IMR-90 (cell line): ENCODE results near the gene ATXN7L3. TPM values are rescaled to one million over a fixed set of nuclear protein-coding genes. Genes with fewer than 3 reads are reported as not detected.

Experiments
- ATAC-seq: fragments of 200-7000 bp; cut with Tn5 transposase; 2 replicates; pipeline ENCODE4 v1.9.1; 2020; ENCODE audit warnings: low read depth, mild to moderate bottlenecking, moderate library complexity
- BruUV-seq: library from RNA; stranded (reverse); fragments of 400-500 nt; replicated peaks from 2 replicates; lab custom pipeline; 2021; lab: Mats Ljungman, UMichigan
- CTCF ChIA-PET: fragments of 300-600 bp; formaldehyde crosslinking; extraction: SDS; loops from one replicate; lab custom pipeline; 2021; ENCODE audit warnings: antibody characterized with exemption; lab: Yijun Ruan, JAX
- POLR2A ChIA-PET: fragments of 300-600 bp; sonication (Branson Sonifier 250); formaldehyde crosslinking; loops from one replicate; lab custom pipeline; 2022; ENCODE audit warnings: antibody characterized with exemption; ENCODE audit not compliant: unreplicated experiment; lab: Charles Lee
- DNase-seq: peaks from one replicate; pipeline ENCODE4 v3.0.0; 2013
- H2AFZ ChIP-seq: replicated peaks from 2 replicates; pipeline ENCODE3; 2013; ENCODE audit warnings: low read length, mild to moderate bottlenecking; ENCODE audit not compliant: poor library complexity
- H2AK5ac ChIP-seq: 2 replicates; pipeline ENCODE4 v1.6.1; 2013; ENCODE audit warnings: low read depth, low read length, inconsistent platforms
- H2AK9ac ChIP-seq: replicated peaks from 2 replicates; pipeline ENCODE3; 2013; ENCODE audit warnings: mild to moderate bottlenecking, low read depth, low read length, moderate library complexity; ENCODE audit not compliant: poor library complexity
- H2BK120ac ChIP-seq: 2 replicates; pipeline ENCODE4 v1.6.1; 2013; ENCODE audit warnings: low read depth, low read length, inconsistent platforms
- H2BK15ac ChIP-seq: 3 replicates; pipeline ENCODE4 v1.6.1; 2013; ENCODE audit warnings: low read depth, low read length, inconsistent platforms
- H2BK20ac ChIP-seq: 2 replicates; pipeline ENCODE4 v1.6.1; 2013; ENCODE audit warnings: low read depth, mild to moderate bottlenecking, inconsistent platforms, low read length, moderate library complexity
- H2BK5ac ChIP-seq: 2 replicates; pipeline ENCODE4 v1.6.1; 2013; ENCODE audit warnings: mild to moderate bottlenecking, low read depth, low read length, inconsistent platforms; ENCODE audit not compliant: poor library complexity, severe bottlenecking
- H3K14ac ChIP-seq: replicated peaks from 2 replicates; pipeline ENCODE4 v1.6.1; 2013; ENCODE audit warnings: low read depth, low read length, inconsistent platforms
- H3K18ac ChIP-seq: 2 replicates; pipeline ENCODE4 v1.6.1; 2013; ENCODE audit warnings: low read depth, low read length, control low read depth
- H3K23ac ChIP-seq: 2 replicates; pipeline ENCODE4 v1.6.1; 2013; ENCODE audit warnings: low read depth, low read length, inconsistent platforms
- H3K27ac ChIP-seq: 2 replicates; pipeline ENCODE4 v1.5.1; 2013; ENCODE audit warnings: mild to moderate bottlenecking, control low read depth, low read length; ENCODE audit not compliant: insufficient read depth
- H3K27me3 ChIP-seq: 2 replicates; pipeline ENCODE4 v1.6.1; 2013; ENCODE audit warnings: low read length; ENCODE audit not compliant: control insufficient read depth, insufficient read depth
- H3K36me3 ChIP-seq: 2 replicates; pipeline ENCODE4 v1.6.1; 2013; ENCODE audit warnings: low read length, mixed read lengths; ENCODE audit not compliant: control insufficient read depth, insufficient read depth
- H3K4ac ChIP-seq: 2 replicates; pipeline ENCODE4 v1.6.1; 2013; ENCODE audit warnings: low read depth, low read length, inconsistent platforms
- H3K4me1 ChIP-seq: 2 replicates; pipeline ENCODE4 v1.6.1; 2013; ENCODE audit warnings: low read length, mixed read lengths; ENCODE audit not compliant: control insufficient read depth, insufficient read depth
- H3K4me2 ChIP-seq: 2 replicates; pipeline ENCODE4 v1.6.1; 2013; ENCODE audit warnings: low read depth, mild to moderate bottlenecking, control low read depth, low read length, moderate library complexity
- H3K4me3 ChIP-seq: 2 replicates; pipeline ENCODE4 v1.5.1; 2013; ENCODE audit warnings: low read depth, mild to moderate bottlenecking, control low read depth, low read length, moderate library complexity; ENCODE audit not compliant: insufficient read depth
- H3K56ac ChIP-seq: 2 replicates; pipeline ENCODE4 v1.6.1; 2013; ENCODE audit warnings: low read length, inconsistent platforms; ENCODE audit not compliant: insufficient read depth; ENCODE audit errors: extremely low read depth
- H3K79me1 ChIP-seq, 2 experiments: 2 replicates each; pipeline ENCODE4 v1.6.1; 2013; ENCODE audit warnings: low read length in 2 of 2, inconsistent platforms in 1 of 2, low read depth in 1 of 2
- H3K9ac ChIP-seq: 2 replicates; pipeline ENCODE4 v1.6.1; 2013; ENCODE audit warnings: low read depth, low read length, control low read depth
- H3K9me1 ChIP-seq: 2 replicates; pipeline ENCODE4 v1.6.1; 2013; ENCODE audit warnings: low read length, inconsistent platforms; ENCODE audit not compliant: insufficient read depth
- H3K9me3 ChIP-seq: 2 replicates; pipeline ENCODE4 v1.6.1; 2013; ENCODE audit warnings: low read length; ENCODE audit not compliant: control insufficient read depth, insufficient read depth
- H4K20me1 ChIP-seq: 2 replicates; pipeline ENCODE4 v1.6.1; 2013; ENCODE audit warnings: low read length, inconsistent platforms; ENCODE audit not compliant: insufficient read depth
- H4K5ac ChIP-seq: 2 replicates; pipeline ENCODE4 v1.6.1; 2013; ENCODE audit warnings: mild to moderate bottlenecking, low read depth, low read length, control low read depth
- H4K8ac ChIP-seq, 2 experiments: 2 replicates each; pipeline ENCODE4 v1.6.1; 2013; ENCODE audit warnings: low read depth in 2 of 2, low read length in 2 of 2, control low read depth in 1 of 2, inconsistent platforms in 1 of 2
- H4K91ac ChIP-seq: 2 replicates; pipeline ENCODE4 v1.6.1; 2013; ENCODE audit warnings: low read depth, low read length, inconsistent platforms; ENCODE audit not compliant: insufficient read depth
- BHLHE40 ChIP-seq: fragments of 150-350 bp; IDR thresholded peaks from 2 replicates; pipeline ENCODE4 v1.6.1; 2016; ENCODE audit warnings: mild to moderate bottlenecking, low read depth, low read length
- CEBPB ChIP-seq: IDR thresholded peaks from 2 replicates; pipeline ENCODE4 v1.6.1; 2012; ENCODE audit warnings: low read depth, low read length, improper control_type of control experiment
- CHD1 ChIP-seq: IDR thresholded peaks from 2 replicates; pipeline ENCODE4 v1.6.1; 2012; ENCODE audit warnings: low read depth, low read length, improper control_type of control experiment
- FOS ChIP-seq: fragments of 150-350 bp; IDR thresholded peaks from 2 replicates; pipeline ENCODE4 v1.6.1; 2016; ENCODE audit warnings: low read depth, low read length
- MAFK ChIP-seq: IDR thresholded peaks from 2 replicates; pipeline ENCODE4 v1.6.1; 2012; ENCODE audit warnings: low read depth, low read length, improper control_type of control experiment
- MAZ ChIP-seq: IDR thresholded peaks from 2 replicates; pipeline ENCODE4 v1.6.1; 2012; ENCODE audit warnings: low read depth, mild to moderate bottlenecking, low read length, improper control_type of control experiment, moderate library complexity, borderline replicate concordance
- MXI1 ChIP-seq: IDR thresholded peaks from 2 replicates; pipeline ENCODE4 v1.6.1; 2012; ENCODE audit warnings: low read depth, mild to moderate bottlenecking, low read length, moderate library complexity, borderline replicate concordance
- NFE2L2 ChIP-seq: fragments of 150-350 bp; IDR thresholded peaks from 2 replicates; pipeline ENCODE4 v1.6.1; 2016; ENCODE audit warnings: low read depth, mild to moderate bottlenecking, low read length
- POLR2A ChIP-seq: IDR thresholded peaks from 2 replicates; pipeline ENCODE4 v1.6.1; 2012; ENCODE audit warnings: mild to moderate bottlenecking, low read depth, low read length
- RAD21 ChIP-seq: IDR thresholded peaks from 2 replicates; pipeline ENCODE4 v1.6.1; 2012; ENCODE audit warnings: low read length, improper control_type of control experiment
- RCOR1 ChIP-seq: IDR thresholded peaks from 2 replicates; pipeline ENCODE4 v1.6.1; 2012; ENCODE audit warnings: mild to moderate bottlenecking, low read length, improper control_type of control experiment; ENCODE audit not compliant: insufficient replicate concordance
- RFX5 ChIP-seq: IDR thresholded peaks from 2 replicates; pipeline ENCODE4 v1.8.0; 2012; ENCODE audit warnings: low read depth, mild to moderate bottlenecking, low read length, moderate library complexity
- SMC3 ChIP-seq: fragments of 150-350 bp; IDR thresholded peaks from 2 replicates; pipeline ENCODE4 v1.6.1; 2016; ENCODE audit warnings: low read depth, mild to moderate bottlenecking, antibody characterized with exemption, low read length, moderate library complexity
- WGBS, 2 experiments: methylation state at CpG; one replicate each; pipeline versions ENCODE4 v1.1.5 to v1.1.7; 2013; ENCODE audit warnings: missing lambda C conversion rate in 2 of 2; ENCODE audit not compliant: insufficient read length in 1 of 2; ENCODE audit errors: extremely low coverage in 2 of 2; 5-methylcytosine and 5-hydroxymethylcytosine counted together
- dilution Hi-C: fragments of 300-500 bp; cut with HindIII; formaldehyde crosslinking; loops from one replicate; pipeline ENCODE4 v1.14.3; 2018; ENCODE audit warnings: low sequenced_read_pairs; ENCODE audit not compliant: unreplicated experiment
- in situ Hi-C: fragments of 300-500 bp; cut with MboI; formaldehyde crosslinking; loops from 3 replicates; pipeline ENCODE4 v1.14.3; 2019; ENCODE audit warnings: low sequenced_read_pairs, inconsistent platforms, mixed read lengths
- intact Hi-C: fragments of 100-400 bp; cut with micrococcal nuclease; formaldehyde crosslinking; loops from 2 replicates; pipeline ENCODE4 v1.10.0; 2022
- polyA plus RNA-seq, 3 experiments: library from polyadenylated mRNA; depleted of rRNA; stranded (reverse); fragments of >200 nt; gene quantifications; 2 replicates each; pipeline ENCODE4 v1.2.3, GENCODE V29; 2012; ENCODE audit warnings: low replicate concordance in 1 of 3
- total RNA-seq: library from RNA; depleted of rRNA; stranded (reverse); fragments of >200 nt; gene quantifications from 2 replicates; pipeline ENCODE4 v1.2.3, GENCODE V29; 2012
- TF ChIP-seq, protein P1 (sequence below): fragments of 150-350 bp; IDR thresholded peaks from 2 replicates; pipeline ENCODE4 v1.6.1; 2016; ENCODE audit warnings: low read depth, mild to moderate bottlenecking, low read length, moderate library complexity, borderline replicate concordance
- TF ChIP-seq, protein P2 (sequence below): fragments of 150-350 bp; IDR thresholded peaks from 2 replicates; pipeline ENCODE4 v1.6.1; 2017; ENCODE audit warnings: mild to moderate bottlenecking, antibody characterized with exemption, low read length, low read depth
- TF ChIP-seq, protein P3 (sequence below): conservative IDR thresholded peaks from 2 replicates; pipeline ENCODE4 v1.5.1; 2012; ENCODE audit warnings: mild to moderate bottlenecking, low read depth, low read length, improper control_type of control experiment

The ATXN7L3 gene
- total and polyA plus RNA-seq, 2 of the 4 experiments (the other 2 are of a cell fraction), result 17.2 to 40.9 TPM

DNA sequence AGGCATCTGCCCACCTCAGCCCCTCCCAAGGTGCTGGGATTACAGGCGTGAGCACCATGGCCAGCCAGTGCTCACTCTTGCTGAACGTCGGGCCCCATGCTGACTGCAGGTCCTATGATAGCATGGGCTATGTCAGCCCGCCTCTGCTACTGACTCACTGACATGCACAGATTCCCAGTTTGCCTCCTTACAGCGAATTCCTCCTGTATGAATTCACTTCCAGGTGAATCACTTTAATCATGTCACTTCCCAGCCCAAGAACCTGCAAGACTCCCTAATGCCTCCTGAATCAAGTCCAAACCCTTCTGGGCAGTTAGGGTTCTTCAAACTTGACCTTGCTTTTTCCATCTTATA, 35.9 kb upstream of the ATXN7L3 start:
- ATAC-seq (peak; percentile 29; the same call in 1 of the 2 replicates), DNase-seq (peak; percentile 73)
- no TSS peak for BruUV-seq
- Histone ChIP-seq H4K20me1 (no peaks in the 10 kb centered on the region), H3K27me3 (peaks cover 12% of the 10 kb centered on the region; the same call in 1 of the 2 replicates), H3K9ac (no peak overlapping the region), H3K18ac (no peak overlapping the region), H3K27ac (no peak overlapping the region), H3K4me1 (no peaks in the 10 kb centered on the region), H3K79me1 (no peaks in the 10 kb centered on the region), H3K36me3 (no peaks in the 10 kb centered on the region), H4K8ac (no peak overlapping the region), H3K9me3 (no peaks in the 10 kb centered on the region), H3K4me3 (no peak overlapping the region), H3K9me1 (no peaks in the 10 kb centered on the region), H2BK5ac (no peak overlapping the region), H2AFZ (no peak overlapping the region), H3K4ac (no peak overlapping the region), H3K14ac (no peak overlapping the region), H3K23ac (no peak overlapping the region), H4K91ac (no peak overlapping the region), H2AK9ac (no peak overlapping the region), H3K4me2 (no peak overlapping the region), H3K56ac (no peak overlapping the region), H2AK5ac (no peak overlapping the region), H2BK15ac (no peak overlapping the region), H4K5ac (no peak overlapping the region), H2BK120ac (no peak overlapping the region), H2BK20ac (no peak overlapping the region)
- 58% methylated on average over 2 of the region's 5 CpGs; no CpG with 5 or more reads in 1 of the 2 experiments for WGBS, 2 experiments
- intact Hi-C loops (no loop called here), in situ Hi-C loops (no loop called here), dilution Hi-C loops (no loop called here)
- ChIA-PET CTCF (no interaction called here), POLR2A (no interaction called here)
- TF ChIP-seq CHD1 (no peak), RCOR1 (no peak), NFE2L2 (no peak), MAFK (no peak), POLR2A (no peak), RFX5 (no peak), MAZ (no peak), RAD21 (no peak), MXI1 (no peak), FOS (no peak), CEBPB (no peak), BHLHE40 (no peak), SMC3 (no peak)
- TF ChIP-seq, protein P1, sequence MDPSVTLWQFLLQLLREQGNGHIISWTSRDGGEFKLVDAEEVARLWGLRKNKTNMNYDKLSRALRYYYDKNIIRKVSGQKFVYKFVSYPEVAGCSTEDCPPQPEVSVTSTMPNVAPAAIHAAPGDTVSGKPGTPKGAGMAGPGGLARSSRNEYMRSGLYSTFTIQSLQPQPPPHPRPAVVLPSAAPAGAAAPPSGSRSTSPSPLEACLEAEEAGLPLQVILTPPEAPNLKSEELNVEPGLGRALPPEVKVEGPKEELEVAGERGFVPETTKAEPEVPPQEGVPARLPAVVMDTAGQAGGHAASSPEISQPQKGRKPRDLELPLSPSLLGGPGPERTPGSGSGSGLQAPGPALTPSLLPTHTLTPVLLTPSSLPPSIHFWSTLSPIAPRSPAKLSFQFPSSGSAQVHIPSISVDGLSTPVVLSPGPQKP, result no peak
- TF ChIP-seq, protein P2, sequence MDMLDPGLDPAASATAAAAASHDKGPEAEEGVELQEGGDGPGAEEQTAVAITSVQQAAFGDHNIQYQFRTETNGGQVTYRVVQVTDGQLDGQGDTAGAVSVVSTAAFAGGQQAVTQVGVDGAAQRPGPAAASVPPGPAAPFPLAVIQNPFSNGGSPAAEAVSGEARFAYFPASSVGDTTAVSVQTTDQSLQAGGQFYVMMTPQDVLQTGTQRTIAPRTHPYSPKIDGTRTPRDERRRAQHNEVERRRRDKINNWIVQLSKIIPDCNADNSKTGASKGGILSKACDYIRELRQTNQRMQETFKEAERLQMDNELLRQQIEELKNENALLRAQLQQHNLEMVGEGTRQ, result no peak
- TF ChIP-seq, protein P3, sequence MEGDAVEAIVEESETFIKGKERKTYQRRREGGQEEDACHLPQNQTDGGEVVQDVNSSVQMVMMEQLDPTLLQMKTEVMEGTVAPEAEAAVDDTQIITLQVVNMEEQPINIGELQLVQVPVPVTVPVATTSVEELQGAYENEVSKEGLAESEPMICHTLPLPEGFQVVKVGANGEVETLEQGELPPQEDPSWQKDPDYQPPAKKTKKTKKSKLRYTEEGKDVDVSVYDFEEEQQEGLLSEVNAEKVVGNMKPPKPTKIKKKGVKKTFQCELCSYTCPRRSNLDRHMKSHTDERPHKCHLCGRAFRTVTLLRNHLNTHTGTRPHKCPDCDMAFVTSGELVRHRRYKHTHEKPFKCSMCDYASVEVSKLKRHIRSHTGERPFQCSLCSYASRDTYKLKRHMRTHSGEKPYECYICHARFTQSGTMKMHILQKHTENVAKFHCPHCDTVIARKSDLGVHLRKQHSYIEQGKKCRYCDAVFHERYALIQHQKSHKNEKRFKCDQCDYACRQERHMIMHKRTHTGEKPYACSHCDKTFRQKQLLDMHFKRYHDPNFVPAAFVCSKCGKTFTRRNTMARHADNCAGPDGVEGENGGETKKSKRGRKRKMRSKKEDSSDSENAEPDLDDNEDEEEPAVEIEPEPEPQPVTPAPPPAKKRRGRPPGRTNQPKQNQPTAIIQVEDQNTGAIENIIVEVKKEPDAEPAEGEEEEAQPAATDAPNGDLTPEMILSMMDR, result no peak
